GM21367 (cell line): ENCODE measurements around the gene SOX15.
"Not testable (repeated sequence)": the region's sequence is repeated elsewhere in the genome, so short reads cannot be mapped to it uniquely, and the experiment has no call there.

ENCODE experiments used
- ATAC-seq: cut with Tn5 transposase; IDR thresholded peaks from one replicate; pipeline ENCODE4 v1.9.1; 2021; ENCODE audit not compliant: unreplicated experiment

Gene SOX15

GRCh38 chr17:7611635-7612293, 21.9 kb upstream of the SOX15 start:
- no peak for ATAC-seq

- ATAC-seq: no peak
Measured at GRCh38 chr17:7610641-7611040, 20.7 kb upstream of the SOX15 start.

GRCh38 chr17:7606280-7606679, 16.4 kb upstream of the SOX15 start:
- ATAC-seq: no peak

GRCh38 chr17:7597561-7597960, 7.7 kb upstream of the SOX15 start:
- ATAC-seq: not testable (repeated sequence)

- no peak for ATAC-seq
Measured at GRCh38 chr17:7593296-7593695, 3.4 kb upstream of the SOX15 start.

- ATAC-seq: no peak
Measured at GRCh38 chr17:7592422-7593021, 2.6 kb upstream of the SOX15 start.

- ATAC-seq: no peak
Measured at GRCh38 chr17:7591596-7591995, 1.7 kb upstream of the SOX15 start.

- no peak for ATAC-seq
Measured at GRCh38 chr17:7590743-7591142, 849 bp upstream of the SOX15 start.

GRCh38 chr17:7589204-7589868, 558 bp downstream of the SOX15 start:
- no peak for ATAC-seq

GRCh38 chr17:7588553-7589203, 1.2 kb downstream of the SOX15 start:
- ATAC-seq: no peak

GRCh38 chr17:7587420-7588151, 2.3 kb downstream of the SOX15 start:
- ATAC-seq: no peak

- no peak for ATAC-seq
Measured at GRCh38 chr17:7586673-7587419, 3.0 kb downstream of the SOX15 start.

- ATAC-seq: peak; percentile 39
Measured at GRCh38 chr17:7583253-7584109, 6.4 kb downstream of the SOX15 start, which contains the start of gene MPDU1. Gene MPDU1 (plus strand): TSS chr17:7583852. CDS start chr17:7583863, 11 bp downstream.

GRCh38 chr17:7582396-7583252, 7.3 kb downstream of the SOX15 start:
- no peak for ATAC-seq

- ATAC-seq: no peak
Measured at GRCh38 chr17:7580604-7581575, 9.0 kb downstream of the SOX15 start.

GRCh38 chr17:7579834-7580603, 9.9 kb downstream of the SOX15 start:
- no peak for ATAC-seq
